ENCODE measurements around the gene CCDC40. TPM values are rescaled to one million over a fixed set of nuclear protein-coding genes. Genes with fewer than 3 reads are reported as not detected.

The CCDC40 gene
- total and polyA plus RNA-seq, 2 donors from 2014 or later, result 5.1 to 22.6 TPM

DNA sequence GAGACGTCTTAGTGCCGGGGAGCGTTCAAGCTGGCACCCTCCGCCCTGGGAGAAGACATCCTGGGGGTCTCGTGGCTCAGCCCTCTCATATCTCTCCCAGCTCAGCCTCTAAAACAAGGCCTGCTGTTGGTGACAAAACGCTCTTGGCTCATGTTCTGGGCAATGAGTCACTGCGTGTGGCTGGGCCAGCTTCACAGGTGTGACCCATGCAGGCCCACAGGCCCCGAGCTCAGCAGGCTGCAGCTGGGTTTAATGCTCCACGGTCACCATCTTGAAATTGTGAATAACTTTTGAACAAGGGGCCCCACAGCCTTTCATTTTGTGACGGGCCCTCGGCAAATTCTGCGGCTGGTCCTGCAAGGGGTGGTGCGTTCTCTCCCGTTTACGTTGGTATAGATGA, 87.3 kb downstream of the CCDC40 start:
- Histone ChIP-seq H3K9ac (ENCODE audit: low read length in 3 of 3) (no peak overlapping the region), H3K27ac (ENCODE audit: low read depth in 2 of 2, low read length in 2 of 2) (no peak overlapping the region), H3K36me3 (ENCODE audit: control insufficient read depth in 2 of 3, insufficient read depth in 3 of 3, low read length in 3 of 3) (no peaks in the 10 kb centered on the region), H3K4me3 (ENCODE audit: low read length in 3 of 3) (no peak overlapping the region), H3K9me3 (ENCODE audit: control insufficient read depth in 2 of 3, insufficient read depth in 1 of 3, low read length in 3 of 3) (no peaks in the 10 kb centered on the region), H3K4me1 (ENCODE audit: control insufficient read depth in 2 of 3, insufficient read depth in 2 of 3, low read depth in 1 of 3, low read length in 3 of 3) (peaks cover 0 to 4% (median 0%) of the 10 kb centered on the region in 3 donors), H3K27me3 (ENCODE audit: control insufficient read depth, insufficient read depth, low read length) (no peaks in the 10 kb centered on the region)
- no peak for TF ChIP-seq CTCF (IDR thresholded peaks at IDR 0.05; ENCODE audit: borderline replicate concordance, extremely low read depth, insufficient read depth)
- DNase-seq (no peak), FAIRE-seq (no peak)
- intact Hi-C loops (cut with DNase I), result no loop called here

DNA sequence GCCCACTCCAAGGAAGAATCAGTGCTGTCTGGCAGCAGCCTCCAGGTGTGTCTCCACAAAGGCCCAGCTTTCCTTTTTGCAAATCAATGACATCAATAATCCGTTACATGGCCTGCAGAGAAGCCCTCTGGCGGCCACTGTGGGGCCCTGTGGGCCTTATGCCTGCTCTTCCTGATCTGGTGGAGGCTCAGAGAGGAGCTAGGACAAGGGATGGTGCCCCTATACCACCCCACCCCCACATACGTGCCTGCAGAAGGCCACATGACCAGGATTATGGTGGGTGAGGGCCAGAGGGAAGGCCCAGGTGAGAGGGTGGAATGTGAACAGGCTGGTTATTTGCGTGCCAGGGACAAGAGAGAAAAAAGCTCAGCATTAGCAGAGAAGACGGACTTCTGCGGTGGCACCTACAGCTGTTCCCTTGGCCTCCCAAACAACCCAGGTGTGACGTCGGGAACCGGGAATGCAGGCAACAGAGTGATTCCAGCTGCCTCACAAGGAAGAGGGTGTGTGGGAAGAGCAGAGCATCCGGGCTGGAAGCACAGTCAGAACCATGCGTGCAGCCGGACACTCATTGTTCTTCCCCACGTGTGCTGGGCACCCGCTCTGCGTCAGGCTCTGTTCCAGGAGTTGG, 88.0 kb downstream of the CCDC40 start:
- Histone ChIP-seq H3K27ac (ENCODE audit: low read depth in 2 of 2, low read length in 2 of 2) (no peak overlapping the region), H3K27me3 (ENCODE audit: control insufficient read depth, insufficient read depth, low read length) (no peaks in the 10 kb centered on the region), H3K9ac (ENCODE audit: low read length in 3 of 3) (no peak overlapping the region), H3K9me3 (ENCODE audit: control insufficient read depth in 2 of 3, insufficient read depth in 1 of 3, low read length in 3 of 3) (no peaks in the 10 kb centered on the region), H3K4me3 (ENCODE audit: low read length in 3 of 3) (no peak overlapping the region), H3K36me3 (ENCODE audit: control insufficient read depth in 2 of 3, insufficient read depth in 3 of 3, low read length in 3 of 3) (no peaks in the 10 kb centered on the region), H3K4me1 (ENCODE audit: control insufficient read depth in 2 of 3, insufficient read depth in 2 of 3, low read depth in 1 of 3, low read length in 3 of 3) (peaks cover 0 to 4% (median 0%) of the 10 kb centered on the region in 3 donors)
- no peak for TF ChIP-seq CTCF (IDR thresholded peaks at IDR 0.05; ENCODE audit: borderline replicate concordance, extremely low read depth, insufficient read depth)
- no peak for FAIRE-seq
- DNase-seq, result peak in 3 of 5 donors; percentile 57 to 75 (median 69)
- intact Hi-C loops (cut with DNase I), result no loop called here

- Histone ChIP-seq H3K4me1 (ENCODE audit: control insufficient read depth in 2 of 3, insufficient read depth in 2 of 3, low read depth in 1 of 3, low read length in 3 of 3) (peaks cover 0 to 4% (median 0%) of the 10 kb centered on the region in 3 donors), H3K27me3 (ENCODE audit: control insufficient read depth, insufficient read depth, low read length) (no peaks in the 10 kb centered on the region), H3K27ac (ENCODE audit: low read depth in 2 of 2, low read length in 2 of 2) (no peak overlapping the region), H3K9me3 (ENCODE audit: control insufficient read depth in 2 of 3, insufficient read depth in 1 of 3, low read length in 3 of 3) (no peaks in the 10 kb centered on the region), H3K36me3 (ENCODE audit: control insufficient read depth in 2 of 3, insufficient read depth in 3 of 3, low read length in 3 of 3) (no peaks in the 10 kb centered on the region), H3K9ac (ENCODE audit: low read length in 3 of 3) (no peak overlapping the region), H3K4me3 (ENCODE audit: low read length in 3 of 3) (no peak overlapping the region)
- TF ChIP-seq CTCF (IDR thresholded peaks at IDR 0.05; ENCODE audit: borderline replicate concordance, extremely low read depth, insufficient read depth), result no peak
- intact Hi-C loops (cut with DNase I), result no loop called here
- FAIRE-seq (no peak), DNase-seq (peak in 1 of 5 donors; percentile 34)
Observed at GRCh38 chr17:80125656-80126448, 89.4 kb downstream of the CCDC40 start.

All from kidney (tissue), 14 donors.